ENCODE measurements around the gene MPP3. TPM values are rescaled to one million over a fixed set of nuclear protein-coding genes. Genes with fewer than 3 reads are reported as not detected.
A peak's percentile ranks its signal among the peaks of the same experiment; 100 is the strongest.

The MPP3 gene
- total RNA-seq, 1 donor from 2014 or later, result 36.7 TPM

GRCh38 chr17:43779145-43780125, 53.5 kb downstream of the MPP3 start:
- FAIRE-seq (no peak), DNase-seq (ENCODE audit: low spot score in 2 of 2) (no peak)

- FAIRE-seq (no peak), DNase-seq (ENCODE audit: low spot score in 2 of 2) (peak; percentile 91 to 92)
These were observed 54.4 kb downstream of the MPP3 start, which contains the start of gene DUSP3 for GRCh38 chr17:43778337-43779144. DUSP3 (minus strand) TSS chr17:43778977; CDS start chr17:43778924, 53 bp downstream.

DNA sequence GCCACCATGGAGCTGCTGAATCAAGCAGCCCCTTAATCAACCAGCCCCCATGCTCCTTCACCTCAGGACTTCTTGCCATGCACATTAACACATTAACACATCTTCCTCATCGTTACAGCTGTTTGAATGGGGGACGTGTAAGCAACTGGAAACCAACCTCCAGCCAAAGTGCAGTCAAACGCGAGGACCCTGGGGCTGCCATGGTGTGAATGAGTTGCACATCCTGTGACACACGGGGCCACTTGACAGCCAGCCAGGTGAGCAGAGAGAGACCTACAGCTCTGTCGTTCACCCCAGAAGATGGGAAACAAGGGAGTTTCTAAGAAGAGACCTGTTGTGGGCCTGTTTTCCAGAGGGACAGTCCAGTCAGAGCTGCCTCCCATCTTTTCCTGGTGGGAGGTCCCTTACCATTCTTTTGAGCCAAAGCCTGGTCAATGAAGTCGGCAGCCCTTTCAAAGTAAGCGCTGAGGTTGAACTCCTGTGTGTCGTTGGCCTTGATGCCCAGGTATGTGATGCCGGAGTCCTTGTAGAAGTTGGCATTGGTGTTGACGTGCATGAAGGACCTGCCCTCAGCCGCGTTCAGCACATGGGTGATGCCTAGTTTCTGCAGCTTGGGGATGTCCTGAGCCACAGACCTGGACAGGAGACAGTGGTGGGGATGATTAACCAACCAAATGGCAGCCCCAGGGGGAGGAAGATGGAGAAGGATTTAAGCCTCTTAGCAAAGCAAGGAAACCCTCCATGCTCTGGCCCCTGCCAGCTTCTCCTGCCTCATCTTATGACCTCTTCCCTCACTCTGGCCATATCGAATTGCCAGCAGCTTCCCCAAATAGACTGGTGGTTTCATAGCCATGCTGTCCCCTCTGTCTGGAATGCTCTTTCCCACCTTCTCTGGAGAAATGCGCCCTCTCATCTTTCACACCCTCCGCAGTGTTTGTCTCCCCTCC, 58.4 kb downstream of the MPP3 start:
- FAIRE-seq, result no peak
- DNase-seq (ENCODE audit: low spot score in 2 of 2), result no peak

GRCh38 chr17:43772877-43773648, 59.9 kb downstream of the MPP3 start:
- FAIRE-seq (no peak), DNase-seq (ENCODE audit: low spot score in 2 of 2) (no peak)

- no peak for FAIRE-seq
- DNase-seq (ENCODE audit: low spot score in 2 of 2), result no peak
These were observed 61.5 kb downstream of the MPP3 start for GRCh38 chr17:43771463-43771862.

DNA sequence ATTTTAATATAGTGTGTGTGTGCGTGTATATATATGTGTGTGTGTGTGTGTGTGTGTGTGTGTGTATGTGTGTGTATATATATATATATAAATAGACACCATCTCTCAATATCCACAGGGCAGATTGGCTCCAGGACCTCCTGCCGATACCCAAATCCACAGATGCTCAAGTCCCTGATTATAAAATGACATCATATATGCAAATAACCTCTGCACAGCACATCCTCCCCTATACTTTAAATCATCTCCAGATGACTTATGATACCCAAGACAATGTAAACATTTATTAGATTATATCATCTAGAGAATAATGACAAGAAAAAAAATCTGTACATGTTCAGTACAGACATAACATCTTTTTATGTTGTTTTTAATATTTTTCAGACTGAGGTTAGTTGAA, 62.0 kb downstream of the MPP3 start:
- no peak for FAIRE-seq
- no peak for DNase-seq (ENCODE audit: low spot score in 2 of 2)

GRCh38 chr17:43769859-43770258, 63.1 kb downstream of the MPP3 start:
- FAIRE-seq (no peak), DNase-seq (ENCODE audit: low spot score in 2 of 2) (no peak)

GRCh38 chr17:43769426-43769825, 63.5 kb downstream of the MPP3 start:
- no peak for FAIRE-seq
- DNase-seq (ENCODE audit: low spot score in 2 of 2), result no peak

- DNase-seq (ENCODE audit: low spot score in 2 of 2), result no peak
- FAIRE-seq, result no peak
These were observed 64.0 kb downstream of the MPP3 start for GRCh38 chr17:43768943-43769342.

DNA sequence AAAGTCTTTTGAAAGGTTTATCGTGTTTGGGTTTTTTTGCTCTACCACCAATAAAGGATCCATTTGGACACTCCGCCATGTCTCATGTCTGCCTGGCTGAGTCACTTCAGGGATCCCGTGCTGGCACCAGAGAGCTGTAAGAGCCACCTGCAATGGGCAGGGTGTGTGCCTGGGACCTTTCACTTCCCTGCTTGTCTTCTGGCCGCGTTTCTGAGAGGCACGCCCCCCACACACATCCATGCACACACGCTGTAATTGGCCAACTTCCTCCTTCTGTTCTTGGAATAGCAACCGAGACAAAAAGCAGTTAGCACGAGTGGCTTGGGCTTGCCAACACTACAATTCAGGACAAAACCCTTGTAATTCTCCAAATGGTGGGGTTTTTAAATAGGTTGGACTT, 64.6 kb downstream of the MPP3 start:
- no peak for FAIRE-seq
- no peak for DNase-seq (ENCODE audit: low spot score in 2 of 2)

DNA sequence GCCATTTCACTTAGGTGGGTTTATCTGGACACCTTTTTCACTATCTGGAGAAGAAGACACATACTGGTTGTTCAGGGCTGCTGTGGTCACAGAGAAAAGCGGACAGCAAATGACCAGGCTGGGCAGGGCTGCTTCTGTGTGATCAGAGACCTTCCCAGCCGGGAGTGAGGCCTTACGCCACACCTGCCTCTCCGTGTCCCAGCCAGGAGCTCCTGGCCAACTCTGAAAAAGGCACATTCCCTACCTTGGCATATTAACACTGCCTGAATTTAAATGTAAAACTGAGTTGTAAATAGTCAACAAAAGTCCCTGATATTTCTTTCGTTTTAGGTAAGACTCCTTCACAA, 65.3 kb downstream of the MPP3 start:
- DNase-seq (ENCODE audit: low spot score in 2 of 2), result no peak
- FAIRE-seq, result no peak

DNA sequence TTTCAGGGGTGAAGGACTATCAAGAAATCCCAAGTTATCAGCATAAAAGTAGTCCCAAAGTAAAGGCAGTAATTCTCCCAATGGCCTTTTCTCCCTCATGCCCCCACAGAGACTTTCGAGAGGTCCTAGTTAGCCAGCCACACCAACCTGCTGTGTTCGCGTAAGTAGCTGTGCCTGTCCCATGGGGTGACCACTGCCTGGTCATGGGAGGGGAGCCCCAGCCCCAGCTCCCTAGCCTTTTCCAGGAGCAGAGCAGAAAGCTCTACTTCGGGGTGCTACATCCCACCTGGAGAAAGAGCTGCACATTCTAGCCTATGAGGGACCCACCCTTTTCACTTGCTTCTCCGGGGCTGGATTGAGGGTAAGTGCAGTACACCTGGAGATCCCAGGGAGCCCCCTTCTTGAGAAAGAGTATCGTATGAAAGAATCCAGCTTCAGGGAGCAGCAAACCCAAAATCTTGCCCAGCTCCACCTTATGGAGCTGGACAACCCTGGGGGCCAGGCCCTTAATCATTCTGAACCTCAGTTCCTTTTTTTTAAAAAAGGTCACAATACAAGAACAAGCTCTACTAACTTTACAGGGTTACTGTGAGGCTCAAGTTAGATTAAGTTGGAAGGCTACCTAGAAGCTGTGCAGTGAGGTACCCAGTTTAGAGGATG, 65.8 kb downstream of the MPP3 start:
- DNase-seq (ENCODE audit: low spot score in 2 of 2) (no peak), FAIRE-seq (no peak)

- FAIRE-seq (no peak), DNase-seq (ENCODE audit: low spot score in 2 of 2) (peak in 1 of 2 donors; percentile 57)
These were observed 66.4 kb downstream of the MPP3 start for GRCh38 chr17:43766413-43767052.

GRCh38 chr17:43760254-43760852, 72.6 kb downstream of the MPP3 start:
- peak; percentile 82 to 92 for DNase-seq (ENCODE audit: low spot score in 2 of 2)
- FAIRE-seq, result peak; percentile 19

DNA sequence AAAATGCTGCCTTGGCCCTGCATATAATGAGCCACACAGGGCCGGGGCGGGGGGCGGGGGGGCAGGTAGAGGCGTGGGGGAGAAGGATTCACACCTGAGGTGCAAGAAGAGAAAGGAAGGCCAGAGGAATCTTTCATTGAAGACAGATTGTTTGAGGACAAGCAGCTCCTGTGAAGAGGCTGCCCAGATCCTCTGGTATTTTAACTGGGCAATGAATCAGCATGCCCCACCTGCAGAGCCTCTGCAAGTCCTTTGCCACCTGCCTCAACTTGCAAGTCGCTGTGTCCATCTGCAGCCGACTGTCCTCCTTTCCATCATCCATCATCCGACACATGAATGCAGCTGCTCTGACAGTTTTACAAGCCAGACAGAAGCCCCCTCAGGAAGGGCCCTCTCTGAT, 73.1 kb downstream of the MPP3 start:
- DNase-seq (ENCODE audit: low spot score in 2 of 2) (no peak), FAIRE-seq (no peak)

- FAIRE-seq, result no peak
- no peak for DNase-seq (ENCODE audit: low spot score in 2 of 2)
These were observed 74.3 kb downstream of the MPP3 start, which contains the start of gene SOST for GRCh38 chr17:43758497-43759174. SOST (minus strand) TSS chr17:43758791; CDS start chr17:43758741, 50 bp downstream.

- no peak for FAIRE-seq
- DNase-seq (ENCODE audit: low spot score in 2 of 2), result no peak
These were observed 74.9 kb downstream of the MPP3 start for GRCh38 chr17:43758086-43758485.
